CD14-positive monocyte (primary cell): ENCODE measurements around the gene TMEM18. TPM values are rescaled to one million over a fixed set of nuclear protein-coding genes. Genes with fewer than 3 reads are reported as not detected.

Source experiments
- DNase-seq, 3 donors: peaks; one replicate each; pipeline ENCODE4 v3.0.0-alpha.2; 2011 to 2022
- H2AFZ ChIP-seq: 2 replicates; pipeline ENCODE4 v1.6.0; 2012; ENCODE audit warnings: mild to moderate bottlenecking, low read depth, low read length, inconsistent platforms; ENCODE audit not compliant: insufficient read depth, poor library complexity, severe bottlenecking
- H3K27ac ChIP-seq, 2 donors: 1 replicate in 1 of 2; 2 replicates in 1 of 2; pipeline ENCODE4 v1.5.1; 2012 to 2013; ENCODE audit warnings: low read length in 2 of 2, control low read depth in 1 of 2, inconsistent platforms in 1 of 2, low read depth in 1 of 2, mild to moderate bottlenecking in 1 of 2
- H3K27me3 ChIP-seq, 2 donors: one replicate each; pipeline versions ENCODE4 v1.6.0 to v1.6.1; 2011 to 2013; ENCODE audit warnings: low read length in 2 of 2; ENCODE audit not compliant: control insufficient read depth in 2 of 2, insufficient read depth in 2 of 2
- H3K36me3 ChIP-seq, 2 donors: replicated peaks in 1 of 2; 1 replicate in 1 of 2; 2 replicates in 1 of 2; pipeline versions ENCODE4 v1.5.1 to v1.6.1; 2012 to 2013; ENCODE audit warnings: low read length in 2 of 2, control low read depth in 1 of 2, inconsistent platforms in 1 of 2, mild to moderate bottlenecking in 1 of 2; ENCODE audit not compliant: insufficient read depth in 2 of 2, control insufficient read depth in 1 of 2
- H3K4me1 ChIP-seq, 2 donors: 1 replicate in 1 of 2; 2 replicates in 1 of 2; pipeline versions ENCODE4 v1.5.1 to v1.6.1; 2012 to 2013; ENCODE audit warnings: low read length in 2 of 2, control low read depth in 1 of 2, inconsistent platforms in 1 of 2, mild to moderate bottlenecking in 1 of 2, moderate library complexity in 1 of 2; ENCODE audit not compliant: insufficient read depth in 2 of 2, control insufficient read depth in 1 of 2
- H3K4me2 ChIP-seq: replicated peaks from 2 replicates; pipeline ENCODE3; 2012; ENCODE audit warnings: low read length, moderate library complexity, mild to moderate bottlenecking; ENCODE audit not compliant: poor library complexity, severe bottlenecking; ENCODE audit errors: extremely low read depth
- H3K4me3 ChIP-seq, 3 experiments: fragments of 200-600 bp in 1 of 3; sonication (generic) in 1 of 3; replicated peaks in 1 of 3; 1 replicate in 2 of 3; 2 replicates in 1 of 3; pipeline ENCODE4 v1.5.1; 2011 to 2013; ENCODE audit warnings: low read length in 3 of 3, mild to moderate bottlenecking in 3 of 3, control low read depth in 2 of 3, low read depth in 2 of 3, inconsistent platforms in 1 of 3, moderate library complexity in 1 of 3
- H3K79me2 ChIP-seq: 2 replicates; pipeline ENCODE4 v1.6.0; 2012; ENCODE audit warnings: mild to moderate bottlenecking, control low read depth, inconsistent platforms, low read length, moderate library complexity; ENCODE audit not compliant: insufficient read depth
- H3K9ac ChIP-seq: 2 replicates; pipeline ENCODE4 v1.6.0; 2017; ENCODE audit warnings: low read length, mild to moderate bottlenecking; ENCODE audit not compliant: insufficient read depth, poor library complexity, severe bottlenecking
- H3K9me3 ChIP-seq, 2 donors: replicated peaks in 1 of 2; 1 replicate in 1 of 2; 2 replicates in 1 of 2; pipeline versions ENCODE4 v1.5.1 to v1.6.1; 2012 to 2013; ENCODE audit warnings: low read length in 2 of 2, control low read depth in 1 of 2; ENCODE audit not compliant: control insufficient read depth in 1 of 2, insufficient read depth in 1 of 2
- H4K20me1 ChIP-seq: 2 replicates; pipeline ENCODE4 v1.6.0; 2012; ENCODE audit warnings: mild to moderate bottlenecking, low read length, control low read depth, moderate library complexity; ENCODE audit not compliant: insufficient read depth
- H3K27ac Mint-ChIP-seq, 7 donors: one replicate each; pipeline ENCODE4 v1.8.0; 2020; ENCODE audit warnings: mild to moderate bottlenecking in 7 of 7, mixed read lengths in 7 of 7, moderate library complexity in 6 of 7, inconsistent platforms in 2 of 7
- H3K27me3 Mint-ChIP-seq, 3 donors: one replicate each; pipeline ENCODE4 v1.8.0; 2021 to 2022; ENCODE audit warnings: low read depth in 3 of 3, mild to moderate bottlenecking in 3 of 3, mixed read lengths in 3 of 3, moderate library complexity in 3 of 3, inconsistent platforms in 1 of 3
- H3K36me3 Mint-ChIP-seq, 2 donors: one replicate each; pipeline ENCODE4 v1.8.0; 2020; ENCODE audit warnings: mixed read lengths in 2 of 2, inconsistent platforms in 1 of 2, mild to moderate bottlenecking in 1 of 2
- H3K4me1 Mint-ChIP-seq: one replicate; pipeline ENCODE4 v1.8.0; 2020; ENCODE audit warnings: mild to moderate bottlenecking, mixed read lengths
- H3K4me3 Mint-ChIP-seq, 2 donors: one replicate each; pipeline ENCODE4 v1.8.0; 2020; ENCODE audit warnings: mild to moderate bottlenecking in 2 of 2, mixed read lengths in 2 of 2, moderate library complexity in 1 of 2
- H3K9me3 Mint-ChIP-seq, 7 donors: one replicate each; pipeline ENCODE4 v1.8.0; 2020 to 2022; ENCODE audit warnings: mixed read lengths in 7 of 7, mild to moderate bottlenecking in 6 of 7, moderate library complexity in 6 of 7, inconsistent platforms in 2 of 7
- WGBS: methylation state at CpG from one replicate; pipeline ENCODE4 v1.1.5; 2013; ENCODE audit warnings: missing lambda C conversion rate; ENCODE audit not compliant: insufficient coverage; 5-methylcytosine and 5-hydroxymethylcytosine counted together
- intact Hi-C, 2 donors: fragments of 100-400 bp; cut with micrococcal nuclease; formaldehyde crosslinking; loops; one replicate each; pipeline versions ENCODE4 v1.15.0 to v1.15.1; 2023
- polyA plus RNA-seq, 3 donors: library from polyadenylated mRNA; depleted of rRNA in 1 of 3; unstranded in 2 of 3; stranded (reverse) in 1 of 3; fragments of 300-500 nt in 2 of 3; fragments of >200 nt in 1 of 3; fragmentation: Illumina TruSeq in 2 of 3; gene quantifications; 1 replicate in 2 of 3; 2 replicates in 1 of 3; pipeline ENCODE4 v1.2.3, GENCODE V29; 2012 to 2021
- TF ChIP-seq, protein P1 (sequence below): fragments of 200-600 bp; IDR thresholded peaks from one replicate; pipeline ENCODE4 v1.8.0; 2022; ENCODE audit warnings: antibody characterized with exemption, mild to moderate bottlenecking

TMEM18 gene
- polyA plus RNA-seq, 3 donors, result 9.3 to 23.5 (median 21.8) TPM

DNA sequence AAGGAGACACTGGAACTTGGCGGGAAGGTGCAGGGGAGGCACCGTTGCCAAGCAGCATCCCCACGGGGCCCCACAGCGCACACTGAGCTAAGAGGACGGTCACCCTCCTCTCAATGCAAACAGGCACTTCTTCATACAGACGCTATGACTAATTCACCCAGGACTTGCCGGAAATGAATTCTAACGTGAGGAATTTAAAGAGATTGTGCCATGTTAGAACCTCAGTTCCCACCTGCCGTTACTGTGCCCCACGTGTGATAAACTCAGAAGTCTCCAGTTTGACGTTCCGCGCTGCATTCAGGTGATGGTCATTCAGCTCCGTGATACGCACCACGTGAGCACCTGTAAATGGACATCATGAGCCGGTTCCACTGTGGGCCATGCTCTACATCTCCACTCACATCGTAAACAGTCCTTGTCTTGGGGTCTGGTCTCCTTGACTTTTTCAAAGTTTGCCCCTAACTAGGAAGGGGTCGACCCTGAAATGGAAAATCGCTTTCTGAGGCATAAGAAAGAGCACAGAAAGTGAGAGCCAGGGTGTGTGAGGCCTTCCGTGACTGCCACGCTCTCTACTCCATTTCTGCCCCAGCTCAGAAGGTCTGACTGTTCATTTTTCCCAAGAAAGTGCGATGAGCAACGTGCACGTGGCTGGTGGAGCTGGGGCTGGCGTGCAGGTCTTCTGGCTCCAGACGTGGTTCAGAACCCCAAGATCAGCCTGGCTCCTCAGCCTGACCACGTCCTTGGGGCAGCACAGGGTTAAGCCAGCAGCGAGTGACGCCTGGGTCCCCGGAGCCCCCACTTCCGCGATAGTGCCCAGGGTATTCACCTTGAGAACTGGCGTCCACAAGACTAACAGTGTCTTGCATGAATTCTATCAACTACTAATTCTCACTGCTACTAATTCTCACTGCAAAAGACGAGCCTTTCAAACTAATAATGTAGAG is 35.1 kb downstream of the TMEM18 start:
- H4K20me1 ChIP-seq, result no peaks in the 10 kb centered on the region
- DNase-seq, result no peak
- no peaks in the 10 kb centered on the region for H3K9me3 Mint-ChIP-seq
- peaks cover 2% of the 10 kb centered on the region for H3K4me1 Mint-ChIP-seq
- no peak overlapping the region for H3K4me2 ChIP-seq
- intact Hi-C loops, result no loop called here
- H3K4me3 Mint-ChIP-seq, result no peak overlapping the region
- H3K4me3 ChIP-seq, result no peak overlapping the region
- peaks cover 2 to 6% (median 4%) of the 10 kb centered on the region in 3 donors for H3K27me3 Mint-ChIP-seq
- no peaks in the 10 kb centered on the region for H3K27me3 ChIP-seq
- 94% methylated on average over 29 of the region's 35 CpGs for WGBS
- no peaks in the 10 kb centered on the region for H3K9me3 ChIP-seq
- no peak overlapping the region for H3K27ac Mint-ChIP-seq
- no peaks in the 10 kb centered on the region for H3K36me3 Mint-ChIP-seq
- no peak overlapping the region for H2AFZ ChIP-seq
- no peak overlapping the region for H3K27ac ChIP-seq
- no peaks in the 10 kb centered on the region for H3K36me3 ChIP-seq
- TF ChIP-seq, protein P1, sequence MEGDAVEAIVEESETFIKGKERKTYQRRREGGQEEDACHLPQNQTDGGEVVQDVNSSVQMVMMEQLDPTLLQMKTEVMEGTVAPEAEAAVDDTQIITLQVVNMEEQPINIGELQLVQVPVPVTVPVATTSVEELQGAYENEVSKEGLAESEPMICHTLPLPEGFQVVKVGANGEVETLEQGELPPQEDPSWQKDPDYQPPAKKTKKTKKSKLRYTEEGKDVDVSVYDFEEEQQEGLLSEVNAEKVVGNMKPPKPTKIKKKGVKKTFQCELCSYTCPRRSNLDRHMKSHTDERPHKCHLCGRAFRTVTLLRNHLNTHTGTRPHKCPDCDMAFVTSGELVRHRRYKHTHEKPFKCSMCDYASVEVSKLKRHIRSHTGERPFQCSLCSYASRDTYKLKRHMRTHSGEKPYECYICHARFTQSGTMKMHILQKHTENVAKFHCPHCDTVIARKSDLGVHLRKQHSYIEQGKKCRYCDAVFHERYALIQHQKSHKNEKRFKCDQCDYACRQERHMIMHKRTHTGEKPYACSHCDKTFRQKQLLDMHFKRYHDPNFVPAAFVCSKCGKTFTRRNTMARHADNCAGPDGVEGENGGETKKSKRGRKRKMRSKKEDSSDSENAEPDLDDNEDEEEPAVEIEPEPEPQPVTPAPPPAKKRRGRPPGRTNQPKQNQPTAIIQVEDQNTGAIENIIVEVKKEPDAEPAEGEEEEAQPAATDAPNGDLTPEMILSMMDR, result no peak
- H3K9ac ChIP-seq, result no peak overlapping the region
- H3K4me1 ChIP-seq, result peaks cover 0 to 1% of the 10 kb centered on the region in 2 donors
- H3K79me2 ChIP-seq, result no peaks in the 10 kb centered on the region

DNA sequence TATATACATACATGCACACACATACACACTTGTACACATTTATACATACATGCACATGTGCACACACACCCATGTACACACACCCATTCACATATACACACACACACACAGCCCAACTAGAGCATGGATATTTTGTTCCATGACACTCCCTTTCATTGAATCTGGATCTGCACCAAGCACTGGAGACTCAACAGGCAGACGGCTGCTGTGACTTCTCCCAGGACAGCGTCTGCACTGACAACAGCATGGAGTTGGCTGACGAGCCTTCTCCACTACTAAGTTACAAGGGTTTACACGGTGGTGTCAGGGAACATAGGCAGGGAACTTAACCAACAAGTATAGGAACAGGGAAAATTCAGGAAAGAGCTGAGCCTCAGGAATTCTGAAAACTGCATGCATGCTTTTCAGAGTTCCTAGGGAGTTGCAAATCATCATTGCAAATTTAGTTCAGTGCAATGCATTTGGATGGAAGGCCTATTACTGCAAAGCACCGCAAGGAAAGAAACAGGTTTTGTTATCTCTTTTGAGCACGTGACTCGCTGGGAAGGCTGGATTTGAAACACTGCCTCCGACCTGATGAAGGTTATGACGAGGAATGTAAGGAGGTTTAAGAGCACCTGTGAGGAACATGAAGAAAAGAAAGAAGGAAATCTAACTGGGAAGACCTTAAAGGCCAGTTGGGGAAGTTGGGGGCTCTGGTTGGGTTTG is 35.9 kb downstream of the TMEM18 start:
- Histone ChIP-seq H3K9me3 (no peaks in the 10 kb centered on the region), H3K27ac (no peak overlapping the region), H3K4me1 (peaks cover 5 to 10% of the 10 kb centered on the region in 2 donors), H4K20me1 (no peaks in the 10 kb centered on the region), H2AFZ (no peak overlapping the region), H3K36me3 (no peaks in the 10 kb centered on the region), H3K4me2 (no peak overlapping the region), H3K27me3 (peaks cover 0 to 2% of the 10 kb centered on the region in 2 donors), H3K9ac (no peak overlapping the region), H3K79me2 (no peaks in the 10 kb centered on the region), H3K4me3 (no peak overlapping the region)
- H3K36me3 Mint-ChIP-seq, result no peaks in the 10 kb centered on the region
- peaks cover 3 to 10% (median 7%) of the 10 kb centered on the region in 3 donors for H3K27me3 Mint-ChIP-seq
- WGBS, result 77% methylated on average over 5 of the region's 9 CpGs
- DNase-seq, result no peak
- peaks cover 7% of the 10 kb centered on the region for H3K4me1 Mint-ChIP-seq
- no peak overlapping the region for H3K4me3 Mint-ChIP-seq
- H3K9me3 Mint-ChIP-seq, result no peaks in the 10 kb centered on the region
- no peak overlapping the region for H3K27ac Mint-ChIP-seq
- intact Hi-C loops, result no loop called here
- TF ChIP-seq, protein P1, result no peak
